ENCODE data around the gene TNNT3. TPM values are rescaled to one million over a fixed set of nuclear protein-coding genes. Genes with fewer than 3 reads are reported as not detected.

The TNNT3 gene
- total RNA-seq: 10 to 100 TPM in 4 of 5 experiments, 1 to 10 TPM in 1; 9.8 to 37.1 (median 19.7) TPM
- polyA plus RNA-seq: under 1 TPM in 1 of 2 donors, not detected in 1; 0.31 TPM
- 13.2 reads per million, percentile 41 among the genes with 10 or more reads in this experiment for total RNA-seq

GRCh38 chr11:1919391-1920127 is at the start of gene TNNT3:
Gene TNNT3, plus strand, starts transcription at chr11:1919703. Its CDS starts 3,172 bp downstream, at chr11:1922875.
- Mint-ChIP-seq H3K27ac (peak within 1 kb of the TSS in 2 of 9 donors; percentile 13 to 25), H3K4me1 (peaks cover 9 to 32% (median 21%) of the 10 kb centered on the region in 7 donors), H3K4me3 (no peak within 1 kb of the TSS), H3K36me3 (peaks cover 0 to 7% (median 0%) of the 10 kb centered on the region in 5 donors), H3K9me3 (peaks cover 0 to 3% (median 0%) of the 10 kb centered on the region in 11 donors), H3K27me3 (peaks cover 0 to 14% (median 8%) of the 10 kb centered on the region in 5 donors)
- H3K4me3 ChIP-seq (ENCODE audit: low read length): no peak within 1 kb of the TSS
- ChIA-PET CTCF (interaction anchor here (0.6 kb wide), 1 partner anchor 36 kb away, joined by 4 read pairs; no protein-coding TSS in a partner anchor), POLR2A (interaction anchor here (0.7 to 0.9 kb wide), 2 partner anchors 27 to 71 kb away, joined by 3 to 5 read pairs; no protein-coding TSS in a partner anchor)
- DNase-seq (no peak), ATAC-seq (no peak)
- intact Hi-C loops (cut with micrococcal nuclease): loop anchor here (5.0 kb wide), 2 partner anchors 37 to 67 kb away; partner anchors contain the start of gene LSP1 (in 2 of the 2)
- H3K27me3 ChIP-seq (ENCODE audit: control insufficient read depth in 2 of 2, insufficient read depth in 2 of 2, low read length in 2 of 2): no peaks in the 10 kb centered on the region
- H3K36me3 ChIP-seq (ENCODE audit: control insufficient read depth in 2 of 3, insufficient read depth in 3 of 3, low read length in 3 of 3): no peaks in the 10 kb centered on the region
- H3K27ac ChIP-seq (ENCODE audit: low read depth, low read length): no peak within 1 kb of the TSS
- H3K9me3 ChIP-seq (ENCODE audit: control insufficient read depth in 2 of 3, low read length in 3 of 3): no peaks in the 10 kb centered on the region
- H3K4me1 ChIP-seq (ENCODE audit: control insufficient read depth in 2 of 2, insufficient read depth in 2 of 2, low read length in 2 of 2): no peaks in the 10 kb centered on the region

- intact Hi-C loops (cut with micrococcal nuclease): no loop called here
- peaks cover 28 to 68% (median 52%) of the 10 kb centered on the region in 7 donors for H3K4me1 Mint-ChIP-seq
- peaks cover 36 to 47% of the 10 kb centered on the region in 2 donors for H3K4me1 ChIP-seq (ENCODE audit: control insufficient read depth in 2 of 2, insufficient read depth in 2 of 2, low read length in 2 of 2)
- no peaks in the 10 kb centered on the region for H3K27me3 Mint-ChIP-seq
- CTCF ChIA-PET: interaction anchor here (1.0 to 1.7 kb wide), 3 partner anchors 12 to 37 kb away, joined by 3 to 7 read pairs (median 5); no protein-coding TSS in a partner anchor
- peaks cover 0 to 18% (median 0%) of the 10 kb centered on the region in 3 experiments for H3K36me3 ChIP-seq (ENCODE audit: control insufficient read depth in 2 of 3, insufficient read depth in 3 of 3, low read length in 3 of 3)
- H3K9me3 ChIP-seq (ENCODE audit: control insufficient read depth in 2 of 3, low read length in 3 of 3): no peaks in the 10 kb centered on the region
- ATAC-seq (no peak), DNase-seq (no peak)
- H3K36me3 Mint-ChIP-seq: peaks cover 0 to 2% (median 0%) of the 10 kb centered on the region in 5 donors
- H3K4me3 ChIP-seq (ENCODE audit: low read length): peak overlapping the region; percentile 51
- H3K27ac ChIP-seq (ENCODE audit: low read depth, low read length): peak overlapping the region; percentile 49
- H3K27ac Mint-ChIP-seq: peak overlapping the region in 7 of 9 donors; percentile 72 to 96 (median 90)
- H3K4me3 Mint-ChIP-seq: peak overlapping the region; percentile 20 to 89 (median 82)
- H3K9me3 Mint-ChIP-seq: no peaks in the 10 kb centered on the region
- POLR2A ChIA-PET: interaction anchor here (0.9 to 7.0 kb wide), 4 partner anchors 12 to 28 kb away, joined by 3 to 91 read pairs (median 10); partner anchors contain the start of gene LSP1
- H3K27me3 ChIP-seq (ENCODE audit: control insufficient read depth in 2 of 2, insufficient read depth in 2 of 2, low read length in 2 of 2): no peaks in the 10 kb centered on the region
These were observed 49.2 kb upstream of the TNNT3 start for GRCh38 chr11:1870326-1870696.

GRCh38 chr11:1870721-1871466 is 48.6 kb upstream of the TNNT3 start:
- intact Hi-C loops (cut with micrococcal nuclease): loop anchor here in 1 of 2 donors (1.0 kb wide), 1 partner anchor 18 kb away; the partner anchor contains the start of gene LSP1
- peaks cover 0 to 4% (median 0%) of the 10 kb centered on the region in 5 donors for H3K36me3 Mint-ChIP-seq
- Histone ChIP-seq H3K4me3 (ENCODE audit: low read length) (peak overlapping the region; percentile 51), H3K4me1 (ENCODE audit: control insufficient read depth in 2 of 2, insufficient read depth in 2 of 2, low read length in 2 of 2) (peaks cover 36 to 47% of the 10 kb centered on the region in 2 donors), H3K36me3 (ENCODE audit: control insufficient read depth in 2 of 3, insufficient read depth in 3 of 3, low read length in 3 of 3) (peaks cover 0 to 18% (median 0%) of the 10 kb centered on the region in 3 experiments), H3K9me3 (ENCODE audit: control insufficient read depth in 2 of 3, low read length in 3 of 3) (no peaks in the 10 kb centered on the region), H3K27ac (ENCODE audit: low read depth, low read length) (peak overlapping the region; percentile 49), H3K27me3 (ENCODE audit: control insufficient read depth in 2 of 2, insufficient read depth in 2 of 2, low read length in 2 of 2) (no peaks in the 10 kb centered on the region)
- no peaks in the 10 kb centered on the region for H3K9me3 Mint-ChIP-seq
- ChIA-PET POLR2A (interaction anchor here (0.5 to 7.0 kb wide), 4 partner anchors 11 to 29 kb away, joined by 4 to 91 read pairs (median 10); partner anchors contain the start of gene LSP1), CTCF (interaction anchor here (0.5 to 1.7 kb wide), 4 partner anchors 11 to 38 kb away, joined by 3 to 7 read pairs (median 4); partner anchors contain the start of gene LSP1)
- peak overlapping the region; percentile 56 to 96 (median 93) for H3K27ac Mint-ChIP-seq
- H3K4me3 Mint-ChIP-seq: peak overlapping the region; percentile 62 to 89 (median 82)
- peak; percentile 77 for ATAC-seq
- H3K4me1 Mint-ChIP-seq: peaks cover 30 to 64% (median 49%) of the 10 kb centered on the region in 7 donors
- DNase-seq: peak in 7 of 9 donors; percentile 37 to 60 (median 50)
- no peaks in the 10 kb centered on the region for H3K27me3 Mint-ChIP-seq

- ChIA-PET POLR2A (interaction anchor here (0.5 to 7.0 kb wide), 3 partner anchors 10 to 24 kb away, joined by 4 to 91 read pairs (median 15); partner anchors contain the start of gene LSP1), CTCF (interaction anchor here (0.5 kb wide), 1 partner anchor 18 kb away, joined by 4 read pairs; the partner anchor contains the start of gene LSP1)
- no peaks in the 10 kb centered on the region for H3K27me3 Mint-ChIP-seq
- Histone ChIP-seq H3K4me3 (ENCODE audit: low read length) (no peak overlapping the region), H3K27ac (ENCODE audit: low read depth, low read length) (peak overlapping the region; percentile 49), H3K4me1 (ENCODE audit: control insufficient read depth in 2 of 2, insufficient read depth in 2 of 2, low read length in 2 of 2) (peaks cover 36 to 47% of the 10 kb centered on the region in 2 donors), H3K36me3 (ENCODE audit: control insufficient read depth in 2 of 3, insufficient read depth in 3 of 3, low read length in 3 of 3) (peaks cover 0 to 12% (median 0%) of the 10 kb centered on the region in 3 experiments), H3K9me3 (ENCODE audit: control insufficient read depth in 2 of 3, low read length in 3 of 3) (no peaks in the 10 kb centered on the region), H3K27me3 (ENCODE audit: control insufficient read depth in 2 of 2, insufficient read depth in 2 of 2, low read length in 2 of 2) (no peaks in the 10 kb centered on the region)
- intact Hi-C loops (cut with micrococcal nuclease): loop anchor here in 1 of 2 donors (1.0 kb wide), 1 partner anchor 18 kb away; the partner anchor contains the start of gene LSP1
- DNase-seq (no peak), ATAC-seq (no peak)
- H3K36me3 Mint-ChIP-seq: peaks cover 0 to 4% (median 0%) of the 10 kb centered on the region in 5 donors
- H3K4me3 Mint-ChIP-seq: peak overlapping the region in 5 of 10 donors; percentile 16 to 89 (median 51)
- no peaks in the 10 kb centered on the region for H3K9me3 Mint-ChIP-seq
- peak overlapping the region in 5 of 9 donors; percentile 84 to 96 (median 90) for H3K27ac Mint-ChIP-seq
- H3K4me1 Mint-ChIP-seq: peaks cover 30 to 64% (median 45%) of the 10 kb centered on the region in 7 donors
These were observed 48.0 kb upstream of the TNNT3 start for GRCh38 chr11:1871531-1871930.

GRCh38 chr11:1872267-1872985 is 47.1 kb upstream of the TNNT3 start:
- Histone ChIP-seq H3K27ac (ENCODE audit: low read depth, low read length) (peak overlapping the region; percentile 43), H3K36me3 (ENCODE audit: control insufficient read depth in 2 of 3, insufficient read depth in 3 of 3, low read length in 3 of 3) (peaks cover 0 to 8% (median 0%) of the 10 kb centered on the region in 3 experiments), H3K4me3 (ENCODE audit: low read length) (no peak overlapping the region), H3K9me3 (ENCODE audit: control insufficient read depth in 2 of 3, low read length in 3 of 3) (no peaks in the 10 kb centered on the region), H3K4me1 (ENCODE audit: control insufficient read depth in 2 of 2, insufficient read depth in 2 of 2, low read length in 2 of 2) (peaks cover 36 to 47% of the 10 kb centered on the region in 2 donors), H3K27me3 (ENCODE audit: control insufficient read depth in 2 of 2, insufficient read depth in 2 of 2, low read length in 2 of 2) (no peaks in the 10 kb centered on the region)
- H3K27ac Mint-ChIP-seq: peak overlapping the region in 8 of 9 donors; percentile 38 to 96 (median 76)
- ChIA-PET CTCF (no interaction called here), POLR2A (interaction anchor here (1.1 to 1.4 kb wide), 2 partner anchors 20 to 21 kb away, joined by 4 to 5 read pairs; partner anchors contain the start of gene LSP1)
- DNase-seq: no peak
- H3K9me3 Mint-ChIP-seq: no peaks in the 10 kb centered on the region
- ATAC-seq: no peak
- intact Hi-C loops (cut with micrococcal nuclease): no loop called here
- H3K4me1 Mint-ChIP-seq: peaks cover 30 to 66% (median 45%) of the 10 kb centered on the region in 7 donors
- H3K4me3 Mint-ChIP-seq: peak overlapping the region in 4 of 10 donors; percentile 16 to 89 (median 42)
- H3K36me3 Mint-ChIP-seq: peaks cover 0 to 4% (median 0%) of the 10 kb centered on the region in 5 donors
- no peaks in the 10 kb centered on the region for H3K27me3 Mint-ChIP-seq
